H9 (cell line): Measurements from ENCODE around the gene KCNH2. TPM values are rescaled to one million over a fixed set of nuclear protein-coding genes. Genes with fewer than 3 reads are reported as not detected.

ENCODE experiments used
- DNase-seq: peaks from one replicate; pipeline ENCODE4 v3.0.0-alpha.2; 2017
- H2AFZ ChIP-seq: one replicate; pipeline ENCODE4 v1.6.1; 2013; ENCODE audit warnings: mild to moderate bottlenecking, low read length, control low read depth, moderate library complexity
- H2AK5ac ChIP-seq: 2 replicates; pipeline ENCODE4 v1.6.1; 2013; ENCODE audit warnings: low read length, control low read depth, mixed read lengths; ENCODE audit not compliant: insufficient read length
- H2BK120ac ChIP-seq: one replicate; pipeline ENCODE4 v1.6.1; 2013; ENCODE audit warnings: low read depth, mild to moderate bottlenecking, low read length, control low read depth, inconsistent platforms; ENCODE audit not compliant: poor library complexity, severe bottlenecking
- H2BK12ac ChIP-seq: 2 replicates; pipeline ENCODE4 v1.6.1; 2013; ENCODE audit warnings: low read length, control low read depth, mixed read lengths, low read depth; ENCODE audit not compliant: insufficient read length
- H2BK15ac ChIP-seq: 2 replicates; pipeline ENCODE4 v1.6.1; 2013; ENCODE audit warnings: low read depth, low read length, control low read depth
- H2BK20ac ChIP-seq: one replicate; pipeline ENCODE4 v1.6.1; 2013; ENCODE audit warnings: low read depth, mild to moderate bottlenecking, low read length, control low read depth, inconsistent platforms; ENCODE audit not compliant: poor library complexity, severe bottlenecking
- H2BK5ac ChIP-seq: 2 replicates; pipeline ENCODE4 v1.6.1; 2013; ENCODE audit warnings: low read length, control low read depth, mixed read lengths; ENCODE audit not compliant: insufficient read length
- H3K14ac ChIP-seq: 2 replicates; pipeline ENCODE4 v1.6.1; 2013; ENCODE audit warnings: low read length, control low read depth; ENCODE audit not compliant: insufficient read depth
- H3K18ac ChIP-seq: 2 replicates; pipeline ENCODE4 v1.6.1; 2013; ENCODE audit warnings: low read depth, mild to moderate bottlenecking, mixed read lengths, low read length, control low read depth; ENCODE audit not compliant: insufficient read length
- H3K23ac ChIP-seq: 2 replicates; pipeline ENCODE4 v1.6.1; 2013; ENCODE audit warnings: low read length, control low read depth, mixed read lengths, low read depth; ENCODE audit not compliant: insufficient read length
- H3K23me2 ChIP-seq: 2 replicates; pipeline ENCODE4 v1.6.1; 2013; ENCODE audit warnings: low read depth, mild to moderate bottlenecking, mixed read lengths, low read length, control low read depth; ENCODE audit not compliant: insufficient read length, poor library complexity, severe bottlenecking
- H3K27ac ChIP-seq: 2 replicates; pipeline ENCODE4 v1.5.1; 2013; ENCODE audit warnings: low read length, control low read depth, mixed read lengths, low read depth; ENCODE audit not compliant: insufficient read length
- H3K27me3 ChIP-seq: 2 replicates; pipeline ENCODE4 v1.6.1; 2013; ENCODE audit warnings: low read length, control low read depth, inconsistent platforms; ENCODE audit not compliant: insufficient read depth
- H3K4ac ChIP-seq: 2 replicates; pipeline ENCODE4 v1.6.1; 2013; ENCODE audit warnings: low read depth, mild to moderate bottlenecking, control low read depth, inconsistent platforms, low read length, moderate library complexity
- H3K4me1 ChIP-seq: 2 replicates; pipeline ENCODE4 v1.6.1; 2013; ENCODE audit warnings: low read length, control low read depth, inconsistent platforms; ENCODE audit not compliant: insufficient read depth
- H3K4me2 ChIP-seq: 2 replicates; pipeline ENCODE4 v1.6.1; 2013; ENCODE audit warnings: low read length, control low read depth, mixed read lengths; ENCODE audit not compliant: insufficient read length, insufficient read depth
- H3K56ac ChIP-seq: 2 replicates; pipeline ENCODE4 v1.6.1; 2013; ENCODE audit warnings: low read depth, mild to moderate bottlenecking, mixed read lengths, low read length, control low read depth; ENCODE audit not compliant: insufficient read length
- H3K79me1 ChIP-seq: 2 replicates; pipeline ENCODE4 v1.6.1; 2013; ENCODE audit warnings: low read depth, mild to moderate bottlenecking, moderate library complexity, low read length, control low read depth, inconsistent platforms; ENCODE audit not compliant: insufficient read depth, poor library complexity, severe bottlenecking
- H3K79me2 ChIP-seq: 2 replicates; pipeline ENCODE4 v1.6.1; 2013; ENCODE audit warnings: low read length, control low read depth, inconsistent platforms; ENCODE audit not compliant: insufficient read depth
- H3K9ac ChIP-seq: 2 replicates; pipeline ENCODE4 v1.6.1; 2013; ENCODE audit warnings: low read length, control low read depth, mixed read lengths; ENCODE audit not compliant: insufficient read length; ENCODE audit errors: extremely low read depth
- H3K9me3 ChIP-seq: one replicate; pipeline ENCODE4 v1.6.1; 2013; ENCODE audit warnings: low read depth, low read length, inconsistent platforms; ENCODE audit not compliant: control insufficient read depth
- H3T11ph ChIP-seq: one replicate; pipeline ENCODE4 v1.6.1; 2013; ENCODE audit warnings: mild to moderate bottlenecking, low read length, control low read depth, inconsistent platforms
- H4K20me1 ChIP-seq: one replicate; pipeline ENCODE4 v1.6.1; 2013; ENCODE audit not compliant: control insufficient read depth, insufficient read length, insufficient read depth
- H4K5ac ChIP-seq: 2 replicates; pipeline ENCODE4 v1.6.1; 2013; ENCODE audit warnings: low read depth, mild to moderate bottlenecking, mixed read lengths, low read length, control low read depth; ENCODE audit not compliant: insufficient read length
- H4K8ac ChIP-seq: replicated peaks from 2 replicates; pipeline ENCODE4 v1.6.1; 2013; ENCODE audit warnings: low read length, control low read depth, mixed read lengths, low read depth; ENCODE audit not compliant: insufficient read length
- H4K91ac ChIP-seq: 2 replicates; pipeline ENCODE4 v1.6.1; 2013; ENCODE audit warnings: low read depth, mild to moderate bottlenecking, moderate library complexity, mixed read lengths, low read length, control low read depth; ENCODE audit not compliant: insufficient read length
- H3K27ac Mint-ChIP-seq, 3 experiments: 2 replicates in 2 of 3; 3 replicates in 1 of 3; pipeline ENCODE4 v1.8.0; 2020 to 2021; ENCODE audit warnings: mixed read lengths in 3 of 3, mild to moderate bottlenecking in 1 of 3, moderate library complexity in 1 of 3
- H3K27me3 Mint-ChIP-seq: 2 replicates; pipeline ENCODE4 v1.8.0; 2021; ENCODE audit warnings: low read depth, mild to moderate bottlenecking, moderate library complexity, mixed read lengths
- H3K36me3 Mint-ChIP-seq, 3 experiments: 2 replicates in 2 of 3; 3 replicates in 1 of 3; pipeline ENCODE4 v1.8.0; 2020 to 2021; ENCODE audit warnings: low read depth in 3 of 3, mixed read lengths in 3 of 3; ENCODE audit not compliant: insufficient read depth in 1 of 3
- H3K4me1 Mint-ChIP-seq, 2 experiments: 2 replicates each; pipeline ENCODE4 v1.8.0; 2020; ENCODE audit warnings: mixed read lengths in 2 of 2
- H3K4me3 Mint-ChIP-seq, 2 experiments: 2 replicates in 1 of 2; 3 replicates in 1 of 2; pipeline ENCODE4 v1.8.0; 2020 to 2021; ENCODE audit warnings: mild to moderate bottlenecking in 2 of 2, mixed read lengths in 2 of 2, moderate library complexity in 1 of 2
- H3K9me3 Mint-ChIP-seq, 2 experiments: 2 replicates in 1 of 2; 3 replicates in 1 of 2; pipeline ENCODE4 v1.8.0; 2020; ENCODE audit warnings: mild to moderate bottlenecking in 2 of 2, mixed read lengths in 2 of 2, moderate library complexity in 1 of 2
- CTCF ChIP-seq: fragments of 200-600 bp; sonication (generic); conservative IDR thresholded peaks from 3 replicates; pipeline ENCODE4 v1.8.0; 2021; ENCODE audit warnings: antibody characterized with exemption, mild to moderate bottlenecking
- WGBS: extraction: QIAGEN DNeasy Blood & Tissue Kit; methylation state at CpG from one replicate; pipeline ENCODE4 v1.1.7; 2013; ENCODE audit warnings: missing lambda C conversion rate, low lambda C conversion rate, mixed read lengths; ENCODE audit not compliant: insufficient read length; ENCODE audit errors: extremely low coverage; 5-methylcytosine and 5-hydroxymethylcytosine counted together
- total RNA-seq: library from RNA; stranded (reverse); gene quantifications from 2 replicates; pipeline ENCODE4 v1.2.1, GENCODE V29; 2021

Gene KCNH2
- total RNA-seq, 1 experiment from 2014 or later, result 4.5 TPM

DNA sequence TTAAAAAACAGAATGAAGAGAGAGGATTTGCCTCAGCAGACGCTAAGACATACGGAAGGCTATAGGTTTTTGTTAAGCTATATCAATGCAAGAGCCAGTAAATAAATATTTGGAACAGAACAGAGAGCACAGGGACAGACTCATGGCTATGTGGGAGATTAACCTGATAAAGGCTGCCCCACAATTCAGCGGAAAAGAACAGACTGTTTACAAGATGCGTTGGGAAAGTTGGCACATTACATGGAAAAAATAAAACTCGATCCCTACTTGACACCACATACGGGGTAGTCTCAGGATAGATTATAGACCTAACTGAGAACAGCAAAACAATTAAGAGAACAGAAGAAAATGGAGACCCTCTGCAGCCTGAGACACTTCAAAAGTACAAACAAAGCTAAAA lies 10.8 kb downstream of the KCNH2 start:
- H3K4me3 Mint-ChIP-seq, result no peak overlapping the region
- H2BK5ac ChIP-seq, result no peak overlapping the region
- no peaks in the 10 kb centered on the region for H3K79me1 ChIP-seq

More for the DNA sequence above, 10.8 kb downstream of the KCNH2 start:
- no peak overlapping the region for H3T11ph ChIP-seq
- H3K27me3 Mint-ChIP-seq, result peaks cover 14% of the 10 kb centered on the region
- no peak overlapping the region for H3K4ac ChIP-seq
- no peak for TF ChIP-seq CTCF
- no peak overlapping the region for H3K9ac ChIP-seq
- H3K23me2 ChIP-seq, result no peaks in the 10 kb centered on the region
- H3K27ac Mint-ChIP-seq, result no peak overlapping the region
- no peak overlapping the region for H2BK20ac ChIP-seq
- H3K79me2 ChIP-seq, result no peaks in the 10 kb centered on the region
- no peak overlapping the region for H2AFZ ChIP-seq
- WGBS, result no CpG with 5 or more reads among the region's 6 CpGs
- no peak overlapping the region for H2BK12ac ChIP-seq
- no peak overlapping the region for H3K14ac ChIP-seq
- no peaks in the 10 kb centered on the region; a peak in 2 of 7 replicates for H3K36me3 Mint-ChIP-seq
- H2BK120ac ChIP-seq, result no peak overlapping the region
- no peaks in the 10 kb centered on the region for H3K9me3 Mint-ChIP-seq
- H4K91ac ChIP-seq, result no peak overlapping the region
- no peak overlapping the region for H3K27ac ChIP-seq
- H3K4me1 ChIP-seq, result no peaks in the 10 kb centered on the region
- H2BK15ac ChIP-seq, result no peak overlapping the region
- H3K27me3 ChIP-seq, result no peaks in the 10 kb centered on the region
- no peak overlapping the region for H3K18ac ChIP-seq
- no peaks in the 10 kb centered on the region for H3K9me3 ChIP-seq
- no peak overlapping the region for H3K56ac ChIP-seq
- H4K5ac ChIP-seq, result no peak overlapping the region
- H3K23ac ChIP-seq, result no peak overlapping the region
- no peak overlapping the region for H3K4me2 ChIP-seq
- no peak overlapping the region for H2AK5ac ChIP-seq
- DNase-seq, result no peak
- peaks cover 36 to 56% of the 10 kb centered on the region in 2 experiments for H3K4me1 Mint-ChIP-seq
- H4K20me1 ChIP-seq, result no peaks in the 10 kb centered on the region
- no peak overlapping the region for H4K8ac ChIP-seq
